KOPT-K1 (cell line): ENCODE results near the gene FHIP1A.

Source experiments
- H3K27ac ChIP-seq: fragments of 200-600 bp; sonication (generic); 2 replicates; pipeline ENCODE4 v1.5.1; 2016; ENCODE audit warnings: antibody characterized with exemption, mild to moderate bottlenecking, low read depth, low read length; ENCODE audit not compliant: poor library complexity, severe bottlenecking
- H3K36me3 ChIP-seq: fragments of 200-600 bp; sonication (generic); 2 replicates; pipeline ENCODE4 v1.5.1; 2017; ENCODE audit warnings: antibody characterized with exemption, mild to moderate bottlenecking, low read length, moderate library complexity; ENCODE audit not compliant: insufficient read depth
- H3K9me3 ChIP-seq: fragments of 200-600 bp; sonication (generic); 2 replicates; pipeline ENCODE4 v1.5.1; 2017; ENCODE audit warnings: antibody characterized with exemption, low read length, mild to moderate bottlenecking; ENCODE audit not compliant: insufficient read depth, poor library complexity, severe bottlenecking

Gene FHIP1A

GRCh38 chr4:151430740-151431457 lies 21.9 kb downstream of the FHIP1A start:
- no peak overlapping the region for H3K27ac ChIP-seq

GRCh38 chr4:151431728-151432127 lies 22.8 kb downstream of the FHIP1A start:
- H3K36me3 ChIP-seq = no peaks in the 10 kb centered on the region
- no peaks in the 10 kb centered on the region for H3K9me3 ChIP-seq
- H3K27ac ChIP-seq = no peak overlapping the region

More at GRCh38 chr4:151430740-151431457, 21.9 kb downstream of the FHIP1A start:
- Histone ChIP-seq H3K9me3 (no peaks in the 10 kb centered on the region), H3K36me3 (no peaks in the 10 kb centered on the region)

- no peaks in the 10 kb centered on the region for H3K9me3 ChIP-seq
- H3K36me3 ChIP-seq = no peaks in the 10 kb centered on the region
- no peak overlapping the region for H3K27ac ChIP-seq
Measured at GRCh38 chr4:151432654-151433053, 23.7 kb downstream of the FHIP1A start.

- H3K36me3 ChIP-seq = no peaks in the 10 kb centered on the region
- no peak overlapping the region for H3K27ac ChIP-seq
- no peaks in the 10 kb centered on the region for H3K9me3 ChIP-seq
Measured at GRCh38 chr4:151434183-151434860, 25.3 kb downstream of the FHIP1A start.

- no peaks in the 10 kb centered on the region for H3K36me3 ChIP-seq
- no peaks in the 10 kb centered on the region for H3K9me3 ChIP-seq
- no peak overlapping the region for H3K27ac ChIP-seq
Measured at GRCh38 chr4:151436093-151436518, 27.1 kb downstream of the FHIP1A start.

- Histone ChIP-seq H3K36me3 (no peaks in the 10 kb centered on the region), H3K9me3 (no peaks in the 10 kb centered on the region), H3K27ac (no peak overlapping the region)
Measured at GRCh38 chr4:151437505-151437904, 28.5 kb downstream of the FHIP1A start.

GRCh38 chr4:151438154-151438553 lies 29.2 kb downstream of the FHIP1A start:
- H3K9me3 ChIP-seq = no peaks in the 10 kb centered on the region
- no peak overlapping the region for H3K27ac ChIP-seq
- H3K36me3 ChIP-seq = no peaks in the 10 kb centered on the region

- Histone ChIP-seq H3K9me3 (no peaks in the 10 kb centered on the region), H3K36me3 (no peaks in the 10 kb centered on the region), H3K27ac (no peak overlapping the region)
Measured at GRCh38 chr4:151439320-151439719, 30.3 kb downstream of the FHIP1A start.

- no peaks in the 10 kb centered on the region for H3K9me3 ChIP-seq
- no peak overlapping the region for H3K27ac ChIP-seq
- no peaks in the 10 kb centered on the region for H3K36me3 ChIP-seq
Measured at GRCh38 chr4:151442002-151442401, 33.0 kb downstream of the FHIP1A start.

- Histone ChIP-seq H3K27ac (no peak overlapping the region), H3K9me3 (no peaks in the 10 kb centered on the region), H3K36me3 (no peaks in the 10 kb centered on the region)
Measured at GRCh38 chr4:151443247-151443646, 34.3 kb downstream of the FHIP1A start.

- H3K36me3 ChIP-seq = no peaks in the 10 kb centered on the region
- H3K27ac ChIP-seq = no peak overlapping the region
- no peaks in the 10 kb centered on the region for H3K9me3 ChIP-seq
Measured at GRCh38 chr4:151443752-151444151, 34.8 kb downstream of the FHIP1A start.

GRCh38 chr4:151446208-151446607 lies 37.2 kb downstream of the FHIP1A start:
- no peak overlapping the region for H3K27ac ChIP-seq
- H3K36me3 ChIP-seq = no peaks in the 10 kb centered on the region

GRCh38 chr4:151454513-151454912 lies 45.5 kb downstream of the FHIP1A start:
- Histone ChIP-seq H3K36me3 (no peaks in the 10 kb centered on the region), H3K27ac (no peak overlapping the region), H3K9me3 (no peaks in the 10 kb centered on the region)

More at GRCh38 chr4:151446208-151446607, 37.2 kb downstream of the FHIP1A start:
- no peaks in the 10 kb centered on the region for H3K9me3 ChIP-seq

GRCh38 chr4:151455212-151455611 lies 46.2 kb downstream of the FHIP1A start:
- Histone ChIP-seq H3K9me3 (no peaks in the 10 kb centered on the region), H3K36me3 (no peaks in the 10 kb centered on the region), H3K27ac (no peak overlapping the region)

GRCh38 chr4:151458148-151458547 lies 49.2 kb downstream of the FHIP1A start:
- Histone ChIP-seq H3K27ac (no peak overlapping the region), H3K36me3 (no peaks in the 10 kb centered on the region), H3K9me3 (no peaks in the 10 kb centered on the region)
